Heart left ventricle (tissue), 13 donors: ENCODE results near the gene TTC7B.

ENCODE experiments used
- POLR2A ChIP-seq, 2 donors: fragments of 450-650 bp; IDR thresholded peaks; one replicate each; pipeline ENCODE4 v1.6.1; 2017; ENCODE audit warnings: antibody characterized with exemption in 2 of 2, mild to moderate bottlenecking in 2 of 2, moderate library complexity in 2 of 2
- TF ChIP-seq, protein P1 (sequence below), 12 donors: fragments of 200-600 bp; sonication (generic) in 4 of 12; IDR thresholded peaks; one replicate each; pipeline versions ENCODE4 v1.5.0 to v1.8.0; 2018 to 2022; ENCODE audit warnings: antibody characterized with exemption in 12 of 12, mild to moderate bottlenecking in 5 of 12
- donor health status: ischemic (EF 13 %, LVEDD 7.1; RV severe dilation, severe dysfunction).
- donor health status: DM: no; HTN: yes; CAD: no.
- donor health status: DM: no; HTN: no; CAD: no.
- donor health status: ischemic (EF 25% LVEDD 6.9; RV normal size, moderate dysfunction).
- donor health status: ischemic (EF 25% LVEDD 5.7; RV mildly dilated, moderate dysfunction).
- donor health status: ischemic (EF 35%, LVEDD 5.7; RV mildly dilated, moderate dysfunction).
- donor health status: nonischemic (EF 11% LVEDD 7.7; RV severe dilation, severe dysfunction).
- donor health status: DM: yes; HTN: yes; CAD: no.
- donor health status: PGD.
- donor health status: ischemic (EF 29% LVEDD 5.4; RV normal size, mild dysfunction).
- donor health status: nonischemic (EF 23%, LVEDD 6.1; RV moderate dilation, normal function).

DNA sequence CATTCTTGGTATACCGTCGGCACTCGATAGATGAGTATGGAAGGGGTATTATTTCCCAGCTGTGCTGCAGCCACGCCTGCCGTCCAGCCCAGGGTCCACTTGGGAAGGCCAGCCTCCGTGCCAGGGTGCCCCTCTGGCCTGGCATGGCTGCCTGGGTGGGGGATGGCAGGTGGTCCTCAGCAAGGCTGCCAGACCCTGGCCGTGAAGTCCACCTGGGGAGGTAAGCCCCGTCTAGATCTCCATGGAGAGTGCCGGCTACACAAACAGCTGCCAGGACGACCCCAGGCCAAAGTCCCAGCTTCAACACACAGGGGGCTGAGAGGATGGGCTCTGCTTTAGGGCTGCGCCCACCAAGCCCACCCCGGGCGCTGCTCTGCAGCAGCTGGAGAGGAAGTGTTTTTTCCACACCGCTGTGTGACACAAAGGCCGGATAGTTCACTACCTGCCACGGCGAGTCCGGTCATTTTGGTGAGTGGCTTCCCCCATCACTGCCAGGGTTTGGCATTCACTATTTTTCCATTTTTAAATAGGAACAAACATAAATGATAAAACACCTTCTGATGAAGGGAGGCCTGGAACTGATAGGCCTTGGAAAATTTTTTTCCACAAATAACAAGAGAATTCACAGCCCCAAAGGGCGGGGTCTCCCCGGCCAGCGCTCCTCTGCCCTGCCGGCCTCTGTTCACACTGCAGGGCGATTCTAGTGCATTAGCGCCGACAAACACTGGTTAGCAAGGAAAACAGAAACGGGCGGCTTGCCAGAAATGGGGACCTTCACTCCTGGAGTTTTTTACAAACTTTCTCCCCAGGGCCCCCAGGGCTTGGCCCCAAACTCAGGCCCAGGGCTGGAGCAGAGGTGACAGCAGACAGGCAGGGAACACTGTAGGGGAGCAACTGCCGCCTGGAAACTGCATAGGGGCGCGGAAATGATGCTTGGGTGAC is 257.9 kb downstream of the TTC7B start:
- TF ChIP-seq, protein P1, sequence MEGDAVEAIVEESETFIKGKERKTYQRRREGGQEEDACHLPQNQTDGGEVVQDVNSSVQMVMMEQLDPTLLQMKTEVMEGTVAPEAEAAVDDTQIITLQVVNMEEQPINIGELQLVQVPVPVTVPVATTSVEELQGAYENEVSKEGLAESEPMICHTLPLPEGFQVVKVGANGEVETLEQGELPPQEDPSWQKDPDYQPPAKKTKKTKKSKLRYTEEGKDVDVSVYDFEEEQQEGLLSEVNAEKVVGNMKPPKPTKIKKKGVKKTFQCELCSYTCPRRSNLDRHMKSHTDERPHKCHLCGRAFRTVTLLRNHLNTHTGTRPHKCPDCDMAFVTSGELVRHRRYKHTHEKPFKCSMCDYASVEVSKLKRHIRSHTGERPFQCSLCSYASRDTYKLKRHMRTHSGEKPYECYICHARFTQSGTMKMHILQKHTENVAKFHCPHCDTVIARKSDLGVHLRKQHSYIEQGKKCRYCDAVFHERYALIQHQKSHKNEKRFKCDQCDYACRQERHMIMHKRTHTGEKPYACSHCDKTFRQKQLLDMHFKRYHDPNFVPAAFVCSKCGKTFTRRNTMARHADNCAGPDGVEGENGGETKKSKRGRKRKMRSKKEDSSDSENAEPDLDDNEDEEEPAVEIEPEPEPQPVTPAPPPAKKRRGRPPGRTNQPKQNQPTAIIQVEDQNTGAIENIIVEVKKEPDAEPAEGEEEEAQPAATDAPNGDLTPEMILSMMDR (IDR thresholded peaks at IDR 0.05): no peak
- TF ChIP-seq POLR2A (IDR thresholded peaks at IDR 0.05): no peak
